ENCODE results near the gene ONECUT1.

Gene ONECUT1

GRCh38 chr15:52718551-52718950 is 71.6 kb downstream of the ONECUT1 start:
- TF ChIP-seq, protein P1, sequence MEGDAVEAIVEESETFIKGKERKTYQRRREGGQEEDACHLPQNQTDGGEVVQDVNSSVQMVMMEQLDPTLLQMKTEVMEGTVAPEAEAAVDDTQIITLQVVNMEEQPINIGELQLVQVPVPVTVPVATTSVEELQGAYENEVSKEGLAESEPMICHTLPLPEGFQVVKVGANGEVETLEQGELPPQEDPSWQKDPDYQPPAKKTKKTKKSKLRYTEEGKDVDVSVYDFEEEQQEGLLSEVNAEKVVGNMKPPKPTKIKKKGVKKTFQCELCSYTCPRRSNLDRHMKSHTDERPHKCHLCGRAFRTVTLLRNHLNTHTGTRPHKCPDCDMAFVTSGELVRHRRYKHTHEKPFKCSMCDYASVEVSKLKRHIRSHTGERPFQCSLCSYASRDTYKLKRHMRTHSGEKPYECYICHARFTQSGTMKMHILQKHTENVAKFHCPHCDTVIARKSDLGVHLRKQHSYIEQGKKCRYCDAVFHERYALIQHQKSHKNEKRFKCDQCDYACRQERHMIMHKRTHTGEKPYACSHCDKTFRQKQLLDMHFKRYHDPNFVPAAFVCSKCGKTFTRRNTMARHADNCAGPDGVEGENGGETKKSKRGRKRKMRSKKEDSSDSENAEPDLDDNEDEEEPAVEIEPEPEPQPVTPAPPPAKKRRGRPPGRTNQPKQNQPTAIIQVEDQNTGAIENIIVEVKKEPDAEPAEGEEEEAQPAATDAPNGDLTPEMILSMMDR (IDR thresholded peaks at IDR 0.05): no peak
- H3K36me3 ChIP-seq: no peaks in the 10 kb centered on the region
- H3K9me3 ChIP-seq: no peaks in the 10 kb centered on the region
- H3K27ac ChIP-seq: no peak overlapping the region
- H3K4me3 ChIP-seq (ENCODE audit: low read depth in 1 of 2, low read length in 1 of 2): no peak overlapping the region
- H3K27me3 ChIP-seq: no peaks in the 10 kb centered on the region
- no peaks in the 10 kb centered on the region for H3K4me1 ChIP-seq (ENCODE audit: control insufficient read depth in 1 of 2, insufficient read depth in 1 of 2, low read depth in 1 of 2, low read length in 1 of 2)

GRCh38 chr15:52717924-52718323 is 72.2 kb downstream of the ONECUT1 start:
- H3K36me3 ChIP-seq: no peaks in the 10 kb centered on the region
- no peaks in the 10 kb centered on the region for H3K27me3 ChIP-seq
- TF ChIP-seq, protein P1 (IDR thresholded peaks at IDR 0.05): no peak

GRCh38 chr15:52717481-52717880 is 72.7 kb downstream of the ONECUT1 start:
- Histone ChIP-seq H3K9me3 (no peaks in the 10 kb centered on the region), H3K27me3 (no peaks in the 10 kb centered on the region)

More at GRCh38 chr15:52717924-52718323, 72.2 kb downstream of the ONECUT1 start:
- Histone ChIP-seq H3K27ac (no peak overlapping the region), H3K4me3 (ENCODE audit: low read depth in 1 of 2, low read length in 1 of 2) (no peak overlapping the region), H3K9me3 (no peaks in the 10 kb centered on the region), H3K4me1 (ENCODE audit: control insufficient read depth in 1 of 2, insufficient read depth in 1 of 2, low read depth in 1 of 2, low read length in 1 of 2) (no peaks in the 10 kb centered on the region)

DNA sequence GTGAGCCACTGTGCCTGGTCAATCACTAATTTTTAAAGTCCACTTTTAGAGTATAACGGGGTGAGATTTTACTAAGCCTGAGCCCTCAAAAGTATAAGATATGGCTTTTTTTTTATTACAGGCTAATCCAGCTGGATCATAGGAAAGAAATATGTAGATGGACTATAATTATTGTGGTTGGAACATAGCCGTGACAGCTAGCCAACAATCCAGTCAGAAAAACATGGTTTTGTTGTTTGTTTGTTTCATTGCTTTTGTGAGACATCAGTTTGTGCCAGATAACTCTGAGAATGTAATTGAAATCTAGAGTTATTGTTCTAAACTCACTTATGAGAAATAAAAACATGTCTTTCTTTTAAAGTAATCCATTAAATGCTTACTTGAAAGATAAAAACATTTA is 73.6 kb downstream of the ONECUT1 start:
- TF ChIP-seq, protein P1 (IDR thresholded peaks at IDR 0.05): no peak
- no peak overlapping the region for H3K27ac ChIP-seq

More at GRCh38 chr15:52717481-52717880, 72.7 kb downstream of the ONECUT1 start:
- Histone ChIP-seq H3K36me3 (no peaks in the 10 kb centered on the region), H3K4me3 (ENCODE audit: low read depth in 1 of 2, low read length in 1 of 2) (no peak overlapping the region), H3K27ac (no peak overlapping the region), H3K4me1 (ENCODE audit: control insufficient read depth in 1 of 2, insufficient read depth in 1 of 2, low read depth in 1 of 2, low read length in 1 of 2) (no peaks in the 10 kb centered on the region)
- TF ChIP-seq, protein P1 (IDR thresholded peaks at IDR 0.05): no peak

GRCh38 chr15:52715411-52715810 is 74.7 kb downstream of the ONECUT1 start:
- H3K27ac ChIP-seq: no peak overlapping the region

More for the DNA sequence above, 73.6 kb downstream of the ONECUT1 start:
- Histone ChIP-seq H3K27me3 (no peaks in the 10 kb centered on the region), H3K9me3 (no peaks in the 10 kb centered on the region), H3K36me3 (no peaks in the 10 kb centered on the region), H3K4me1 (ENCODE audit: control insufficient read depth in 1 of 2, insufficient read depth in 1 of 2, low read depth in 1 of 2, low read length in 1 of 2) (no peaks in the 10 kb centered on the region), H3K4me3 (ENCODE audit: low read depth in 1 of 2, low read length in 1 of 2) (no peak overlapping the region)

More at GRCh38 chr15:52715411-52715810, 74.7 kb downstream of the ONECUT1 start:
- Histone ChIP-seq H3K27me3 (no peaks in the 10 kb centered on the region), H3K9me3 (no peaks in the 10 kb centered on the region), H3K36me3 (no peaks in the 10 kb centered on the region), H3K4me1 (ENCODE audit: control insufficient read depth in 1 of 2, insufficient read depth in 1 of 2, low read depth in 1 of 2, low read length in 1 of 2) (no peaks in the 10 kb centered on the region), H3K4me3 (ENCODE audit: low read depth in 1 of 2, low read length in 1 of 2) (no peak overlapping the region)
- TF ChIP-seq, protein P1 (IDR thresholded peaks at IDR 0.05): no peak
